Stimulated activated CD8-positive, alpha-beta memory T cell treated with anti-CD3 and anti-CD28 coated beads, Interleukin-4, amount 100 ng/mL, for 1 hour (primary cell): ENCODE data around the gene SLC1A3.
"Not testable (repeated sequence)": the region's sequence is repeated elsewhere in the genome, so short reads cannot be mapped to it uniquely, and the experiment has no call there.

ENCODE experiments used
- DNase-seq, 2 donors: peaks; one replicate each; pipeline ENCODE4 v3.0.0-alpha.2; 2020; ENCODE audit warnings: low read depth in 2 of 2, low spot score in 1 of 2

SLC1A3 gene

DNA sequence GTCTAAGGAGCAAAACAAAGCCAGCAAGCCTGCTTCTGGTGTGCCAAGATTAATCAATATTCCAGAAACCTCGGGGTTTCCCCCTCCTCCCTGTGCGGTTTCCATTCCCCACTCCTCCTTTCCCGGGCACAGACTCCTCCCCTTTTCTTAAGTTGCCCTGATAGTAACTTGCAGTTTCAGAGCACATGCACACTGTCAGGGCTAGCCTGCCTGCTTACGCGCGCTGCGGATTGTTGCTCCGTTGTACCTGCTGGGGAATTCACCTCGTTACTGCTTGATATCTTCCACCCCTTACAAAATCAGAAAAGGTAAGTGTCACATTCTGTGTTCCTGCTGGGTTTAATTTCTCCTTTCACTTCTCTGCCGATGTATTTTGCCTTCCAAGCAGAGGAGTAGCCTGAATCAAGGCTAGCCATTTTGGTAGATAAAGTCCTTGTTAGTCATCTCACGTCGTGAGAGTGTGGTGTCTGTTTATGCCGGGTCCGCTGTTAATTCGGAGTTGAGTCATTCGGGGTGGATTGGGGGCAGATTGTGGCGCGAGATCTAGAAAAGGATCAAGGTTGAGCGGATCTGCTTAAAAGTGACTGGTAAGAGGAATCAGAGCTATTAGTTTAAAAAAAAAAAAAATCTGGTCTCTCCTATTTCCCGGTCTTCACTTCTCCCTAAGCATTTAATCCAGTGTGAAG, at the start of gene SLC1A3:
SLC1A3 (plus strand) TSS at position 179 of the 686 bp plus-strand sequence. CDS start 1,818 bp downstream, outside the sequence.
- no peak for DNase-seq

GRCh38 chr5:36558641-36559040, 47.8 kb upstream of the SLC1A3 start:
- DNase-seq: no peak

- no peak for DNase-seq
Observed at GRCh38 chr5:36561601-36562000, 44.8 kb upstream of the SLC1A3 start.

GRCh38 chr5:36569491-36569890, 36.9 kb upstream of the SLC1A3 start:
- DNase-seq: no peak

GRCh38 chr5:36570301-36571095, 35.9 kb upstream of the SLC1A3 start:
- no peak for DNase-seq

DNA sequence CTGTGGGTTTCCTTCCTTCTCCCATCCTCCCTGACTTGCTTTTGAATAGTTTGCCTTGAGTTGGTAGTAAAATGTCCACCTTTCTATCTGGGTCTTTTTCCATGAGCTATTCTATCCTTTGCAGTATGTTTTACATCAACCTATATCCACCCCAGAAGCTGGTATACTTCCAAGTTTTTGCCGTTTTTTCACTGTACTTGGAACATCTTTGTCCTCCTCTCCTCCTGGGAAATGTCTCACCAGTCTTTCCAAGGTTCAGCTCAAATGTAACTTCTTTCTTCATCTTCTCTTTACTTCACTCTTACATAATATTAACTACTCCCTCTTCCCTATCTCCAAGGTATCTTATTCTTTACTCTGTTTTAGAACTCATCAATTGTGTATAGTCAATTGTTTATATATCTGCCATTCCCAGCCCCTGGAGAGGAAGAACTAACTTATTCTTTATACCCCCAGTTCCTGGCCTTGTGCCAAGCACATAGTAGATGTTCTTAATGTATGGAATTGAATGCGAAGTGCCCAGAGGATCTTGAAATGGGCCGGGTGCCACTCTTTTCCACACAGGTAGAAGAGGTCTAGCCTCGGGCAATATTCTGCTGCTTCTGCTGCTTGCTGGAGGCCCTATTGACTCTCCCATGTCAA, 34.9 kb upstream of the SLC1A3 start:
- no peak for DNase-seq

DNA sequence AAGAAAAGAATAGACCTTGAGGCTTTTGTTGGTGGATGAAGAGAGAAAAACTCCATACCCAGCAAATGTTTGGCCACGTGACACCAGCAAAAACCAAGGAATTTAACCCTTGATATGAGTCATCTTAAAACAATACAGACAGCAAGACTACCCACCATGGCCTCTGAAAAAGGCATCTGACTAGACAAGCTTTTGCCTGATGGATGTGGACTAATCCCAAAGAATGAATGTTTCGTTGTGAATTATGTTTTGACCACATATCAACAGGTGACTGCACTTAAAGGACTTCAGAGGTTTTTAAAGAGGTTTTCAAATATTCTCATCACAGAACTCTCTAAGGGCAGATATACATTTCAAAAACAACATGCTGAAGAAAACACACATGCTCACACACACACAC, 33.0 kb upstream of the SLC1A3 start:
- no peak for DNase-seq

GRCh38 chr5:36575361-36575781, 31.0 kb upstream of the SLC1A3 start:
- no peak for DNase-seq

- DNase-seq: no peak
Observed at GRCh38 chr5:36576721-36577120, 29.7 kb upstream of the SLC1A3 start.

DNA sequence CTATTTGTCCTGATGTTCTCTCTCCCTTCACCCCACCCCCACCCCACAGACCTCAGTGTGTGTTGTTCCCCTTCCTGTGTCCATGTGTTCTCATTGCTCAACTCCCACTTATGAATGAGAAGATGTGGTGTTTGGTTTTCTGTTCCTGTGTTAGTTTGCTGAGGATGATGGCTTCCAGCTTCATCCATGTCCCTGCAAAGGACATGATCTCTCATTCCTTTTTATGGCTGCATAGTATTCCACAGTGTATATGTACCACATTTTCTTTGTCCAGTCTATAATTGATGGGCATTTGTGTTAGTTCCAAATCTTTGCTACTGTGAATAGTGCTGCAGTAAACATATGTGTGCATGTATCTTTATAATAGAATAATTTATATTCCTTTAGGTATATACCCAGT, 26.5 kb upstream of the SLC1A3 start:
- not testable (repeated sequence) for DNase-seq

GRCh38 chr5:36581070-36581469, 25.3 kb upstream of the SLC1A3 start:
- DNase-seq: no peak

DNA sequence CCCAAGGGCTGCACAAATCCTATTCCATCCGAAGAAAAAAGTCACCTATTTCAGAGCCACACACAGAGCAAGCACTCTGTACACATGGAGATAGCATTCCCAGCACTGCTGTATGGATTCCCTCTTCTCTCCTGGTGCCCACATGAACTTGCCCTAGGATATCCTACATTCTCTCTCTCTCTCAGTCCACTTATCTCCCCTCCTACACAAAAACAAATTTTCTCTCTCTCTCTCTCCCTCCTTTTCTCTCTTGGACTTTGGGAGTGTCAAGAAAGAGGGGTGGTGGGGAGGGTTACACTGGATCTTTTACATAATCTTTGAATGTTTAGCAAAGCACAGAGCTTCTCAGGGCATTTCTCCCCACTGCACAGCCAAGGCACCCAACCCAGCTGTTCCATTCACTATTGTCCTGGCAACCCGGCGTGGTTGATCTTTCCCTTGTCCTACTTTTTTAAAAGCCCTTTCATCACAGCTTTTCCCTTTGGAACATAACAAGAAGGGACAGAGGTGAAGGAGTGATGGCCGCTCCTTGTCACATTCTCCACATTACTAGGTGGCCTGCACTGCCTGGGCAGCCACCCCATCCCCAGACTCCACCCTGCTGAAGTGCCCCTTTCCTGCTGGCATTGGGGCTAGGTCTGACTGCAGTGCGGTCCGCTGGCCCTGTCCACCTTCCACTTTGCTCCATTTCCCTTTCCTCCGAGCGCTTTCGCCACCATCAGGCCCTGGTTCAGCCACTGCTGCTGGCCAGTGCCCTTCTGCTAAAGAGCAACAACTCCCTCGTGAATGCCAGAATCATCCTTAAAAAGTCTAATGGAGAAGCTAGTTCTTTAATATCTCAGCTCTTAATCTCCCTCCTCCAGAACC, 22.2 kb upstream of the SLC1A3 start:
- DNase-seq: no peak

DNA sequence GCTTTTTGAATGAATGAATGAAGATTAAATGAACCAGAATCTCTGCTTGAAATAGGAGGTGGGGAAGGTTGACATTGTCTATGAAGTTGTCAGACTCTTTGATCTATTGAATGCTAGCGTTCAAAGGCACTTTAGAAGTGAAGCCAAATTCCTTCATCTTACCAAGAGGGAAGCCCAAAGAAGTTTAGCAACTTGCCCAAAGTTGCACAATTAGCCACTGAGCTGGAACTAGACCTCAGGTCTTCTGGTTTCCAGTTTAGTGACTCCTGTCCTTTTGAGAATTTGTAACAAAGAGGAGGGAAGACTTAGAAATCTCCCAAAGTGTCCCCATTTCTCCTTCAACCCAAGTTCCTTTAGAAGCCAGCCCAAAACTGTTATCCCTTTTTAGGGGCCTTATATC, 20.7 kb upstream of the SLC1A3 start:
- no peak for DNase-seq

DNA sequence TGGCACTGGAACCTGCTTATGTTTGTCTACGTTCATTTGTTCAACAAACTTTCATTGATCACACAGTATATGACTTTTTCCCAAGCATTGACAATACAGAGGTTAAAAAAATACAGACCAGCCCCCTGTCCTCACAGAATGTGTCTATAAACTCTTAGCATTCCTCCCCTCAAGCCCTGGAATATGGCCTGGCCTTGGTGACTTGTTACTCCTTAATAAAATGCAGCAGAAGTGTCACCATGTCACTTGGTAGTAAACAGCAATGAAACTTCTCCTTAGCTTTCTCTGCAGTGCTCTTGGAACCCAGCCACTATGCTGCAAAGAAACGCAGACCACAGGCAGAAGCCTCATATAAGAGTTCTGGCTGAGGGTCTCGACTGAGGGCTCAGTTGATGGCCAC, 19.1 kb upstream of the SLC1A3 start:
- no peak for DNase-seq

DNA sequence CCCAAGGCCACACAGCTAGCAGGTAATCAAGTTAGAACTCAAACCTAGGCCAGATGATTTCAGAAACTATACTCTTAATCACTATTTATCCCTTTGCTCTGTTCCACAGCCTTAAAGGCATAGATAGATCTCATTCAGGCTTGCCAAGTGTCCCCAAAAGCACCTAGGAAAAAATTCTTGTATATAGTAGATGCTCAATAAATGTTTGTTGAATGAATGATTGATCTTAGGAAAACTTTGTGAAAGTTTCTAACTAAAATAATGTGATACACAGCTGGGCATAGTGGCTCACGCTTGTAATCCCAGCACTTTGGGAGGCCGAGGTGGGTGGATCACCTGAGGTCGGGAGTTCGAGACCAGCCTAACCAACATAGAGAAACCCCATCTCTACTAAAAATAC, 16.7 kb upstream of the SLC1A3 start:
- DNase-seq: not testable (repeated sequence)

DNA sequence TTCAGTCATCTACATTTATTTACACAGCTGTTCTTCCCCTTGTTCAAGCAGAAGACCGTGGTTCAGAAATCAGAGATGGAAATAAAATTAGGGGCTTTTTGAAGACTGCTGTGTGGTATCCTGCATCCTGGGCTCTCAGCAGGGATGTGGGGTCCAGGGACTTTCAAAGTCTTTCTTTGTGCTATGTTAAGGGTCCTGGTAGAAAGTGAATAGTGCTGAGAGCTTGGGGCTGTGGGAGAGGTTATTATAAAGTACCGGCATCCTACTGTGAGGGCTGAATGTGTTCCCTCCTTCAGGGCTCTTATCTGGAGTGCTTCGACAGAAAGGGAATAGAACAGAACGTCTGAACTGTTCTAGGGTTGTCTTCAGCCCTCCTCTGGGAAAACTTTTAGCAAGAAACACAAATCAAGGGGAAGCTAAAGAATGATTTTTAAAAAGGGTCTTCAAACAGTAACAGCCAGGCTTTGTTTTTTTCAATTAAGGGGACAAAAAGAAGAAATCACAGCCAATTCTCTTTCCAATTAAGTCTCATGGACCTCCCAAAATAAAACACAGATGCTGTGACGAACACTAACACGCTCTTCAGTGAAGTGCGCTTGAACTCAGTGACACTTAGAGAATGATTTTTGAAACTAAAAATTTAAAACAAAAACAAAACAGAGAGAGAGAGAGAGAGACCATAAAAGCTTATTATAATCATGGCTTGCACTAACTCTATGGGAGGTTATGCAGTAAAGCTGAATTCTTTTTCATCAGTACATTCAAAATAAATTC, 15.7 kb upstream of the SLC1A3 start:
- DNase-seq: no peak

DNA sequence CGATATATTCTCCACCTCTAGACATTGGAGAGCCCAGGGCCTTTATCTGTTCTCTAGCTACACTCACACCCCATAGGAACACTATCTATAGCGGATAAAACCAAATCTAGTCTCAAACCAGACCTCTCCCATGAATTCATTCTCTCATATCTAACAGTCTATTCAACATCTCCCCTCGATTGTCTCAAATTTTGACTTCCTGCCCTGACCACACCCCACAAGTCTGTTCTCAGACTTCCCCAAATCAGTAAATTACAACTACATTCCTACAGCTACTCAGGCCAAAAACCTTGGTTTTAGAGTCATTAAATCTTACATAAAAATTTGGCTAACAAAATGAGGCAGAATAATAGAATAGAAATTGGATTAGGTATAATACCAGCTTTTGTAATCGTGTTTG, 12.5 kb upstream of the SLC1A3 start:
- no peak for DNase-seq

DNA sequence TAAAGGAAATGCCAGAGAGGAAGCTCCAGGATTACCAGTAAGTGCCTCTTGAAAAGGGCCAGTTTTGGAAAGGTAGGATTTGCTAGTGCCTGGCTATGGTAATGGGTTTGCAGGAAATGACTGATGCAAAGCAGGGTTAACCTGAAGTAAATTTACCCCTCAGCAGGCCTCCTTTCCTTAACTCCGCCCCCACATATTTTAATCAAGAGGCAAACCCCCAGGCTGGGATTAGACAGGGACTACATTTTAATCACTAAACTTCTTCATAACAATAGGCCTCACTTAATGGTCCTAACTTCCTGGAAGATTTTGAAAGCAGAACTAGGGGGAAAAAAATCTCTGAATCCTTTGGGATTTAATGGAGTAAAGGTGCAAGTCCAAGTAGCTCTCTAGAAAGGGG, 10.2 kb upstream of the SLC1A3 start:
- DNase-seq: no peak

DNA sequence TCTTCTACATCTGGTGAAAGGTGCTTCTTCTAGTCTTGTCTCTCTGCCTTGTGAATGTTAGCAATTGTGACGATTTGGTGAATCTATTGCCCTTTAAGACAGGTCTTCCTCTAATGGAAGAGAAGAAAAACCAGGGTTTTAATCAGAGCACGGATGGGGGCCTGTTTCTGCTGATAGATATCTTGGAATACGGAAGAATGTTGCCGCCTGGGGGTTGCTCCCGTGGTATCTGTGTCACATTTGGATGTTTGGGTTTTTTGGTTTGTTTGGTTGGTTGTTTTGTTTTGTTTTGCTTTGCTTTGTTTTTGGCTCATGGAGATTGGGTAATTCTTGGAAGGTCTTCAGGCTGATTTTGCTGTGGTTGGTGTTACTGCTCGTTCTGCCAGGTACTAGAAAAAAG, 9.7 kb upstream of the SLC1A3 start:
- DNase-seq: no peak

DNA sequence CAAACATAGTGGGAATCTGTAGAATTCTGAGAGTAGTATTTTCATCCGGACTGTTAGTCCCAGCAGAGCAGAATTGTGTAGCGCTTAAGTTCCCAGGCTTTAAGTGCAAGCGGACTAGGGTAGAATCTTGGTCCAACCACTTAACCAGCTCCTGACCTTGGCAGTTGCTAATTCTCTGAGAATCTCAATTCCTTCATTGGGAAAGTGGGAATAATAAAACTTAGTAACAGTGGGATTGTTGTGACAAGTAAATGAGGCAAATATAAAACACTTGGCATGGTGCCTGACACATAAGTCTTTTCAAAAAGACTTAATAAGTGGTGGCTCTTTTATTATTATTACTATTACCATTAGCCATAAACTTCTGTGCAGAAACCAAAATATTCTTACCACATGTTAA, 8.4 kb upstream of the SLC1A3 start:
- no peak for DNase-seq
